PC-3 (cell line): ENCODE data around the gene ATP1A2.

Source experiments
- CTCF ChIP-seq: fragments of 300-600 bp; sonication (generic); conservative IDR thresholded peaks from 2 replicates; pipeline ENCODE4 v1.5.1; 2017; ENCODE audit warnings: antibody characterized with exemption, low read depth, mild to moderate bottlenecking, low read length
- EZH2 ChIP-seq: fragments of 300-600 bp; sonication (generic); IDR thresholded peaks from one replicate; pipeline ENCODE4 v1.6.1; 2017; ENCODE audit warnings: antibody characterized with exemption, mild to moderate bottlenecking, low read length; ENCODE audit not compliant: unreplicated experiment

DNA sequence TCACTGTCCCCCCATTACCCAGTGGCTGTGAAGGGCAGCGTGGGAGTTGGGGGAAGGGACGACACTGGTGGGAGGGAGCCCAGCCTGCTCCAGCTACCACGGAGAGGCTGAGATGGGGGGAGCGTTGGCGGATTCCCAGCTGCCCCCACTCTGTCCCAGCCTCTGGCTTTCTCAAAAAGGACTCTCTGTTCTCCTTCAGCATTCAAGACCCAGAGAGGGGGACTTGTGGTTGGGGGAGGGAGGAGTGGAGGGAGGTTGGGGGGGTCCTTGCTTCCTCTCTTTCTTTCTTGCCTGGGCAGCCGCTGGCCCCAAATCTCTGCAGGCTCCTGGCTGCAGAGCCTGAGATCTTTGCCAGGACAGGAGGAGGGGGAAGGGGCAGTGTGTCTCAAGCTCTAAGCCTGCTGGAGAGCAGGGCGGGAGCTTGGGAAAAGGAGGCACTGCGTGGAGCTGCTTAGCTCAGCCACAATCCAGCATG lies 2.2 kb downstream of the ATP1A2 start:
- no peak for TF ChIP-seq CTCF
- no peak for TF ChIP-seq EZH2
